ENCODE data around the gene OLFM2.

DNA sequence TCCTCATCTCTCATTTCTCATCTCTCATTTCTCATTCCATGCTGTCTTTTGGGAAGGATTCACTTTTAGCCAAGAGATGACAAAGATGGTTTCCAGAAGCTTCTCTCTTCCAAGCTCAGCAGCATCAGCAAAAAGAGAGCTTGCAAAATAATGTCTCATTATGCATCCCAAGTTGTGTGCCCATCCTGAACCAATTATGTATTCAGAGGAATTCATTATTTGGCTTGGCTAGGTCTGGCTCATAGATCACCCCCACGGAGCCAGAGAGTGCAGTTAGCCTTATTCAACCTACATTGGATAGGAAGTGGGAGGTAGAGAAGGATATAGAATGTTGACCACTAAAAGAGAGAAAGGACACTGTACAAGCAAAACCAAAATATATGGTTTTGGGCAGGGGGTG lies 5.4 kb upstream of the OLFM2 start:
- TF ChIP-seq YY1 (IDR thresholded peaks at IDR 0.05; ENCODE audit: low read depth) (no peak), EP300 (IDR thresholded peaks at IDR 0.05; ENCODE audit: borderline replicate concordance) (no peak), CREB1 (IDR thresholded peaks at IDR 0.05; ENCODE audit: low read depth) (no peak), TAF1 (IDR thresholded peaks at IDR 0.05; ENCODE audit: low read depth) (no peak), CEBPB (IDR thresholded peaks at IDR 0.05) (no peak), TEAD4 (IDR thresholded peaks at IDR 0.05) (no peak), NFIC (IDR thresholded peaks at IDR 0.05) (no peak), FOXM1 (IDR thresholded peaks at IDR 0.05; ENCODE audit: borderline replicate concordance, low read depth) (no peak), ZBTB7A (IDR thresholded peaks at IDR 0.05; ENCODE audit: low read depth) (no peak)
- TF ChIP-seq, protein P1, sequence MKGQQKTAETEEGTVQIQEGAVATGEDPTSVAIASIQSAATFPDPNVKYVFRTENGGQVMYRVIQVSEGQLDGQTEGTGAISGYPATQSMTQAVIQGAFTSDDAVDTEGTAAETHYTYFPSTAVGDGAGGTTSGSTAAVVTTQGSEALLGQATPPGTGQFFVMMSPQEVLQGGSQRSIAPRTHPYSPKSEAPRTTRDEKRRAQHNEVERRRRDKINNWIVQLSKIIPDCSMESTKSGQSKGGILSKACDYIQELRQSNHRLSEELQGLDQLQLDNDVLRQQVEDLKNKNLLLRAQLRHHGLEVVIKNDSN (IDR thresholded peaks at IDR 0.05) = no peak
- TF ChIP-seq, protein P2, sequence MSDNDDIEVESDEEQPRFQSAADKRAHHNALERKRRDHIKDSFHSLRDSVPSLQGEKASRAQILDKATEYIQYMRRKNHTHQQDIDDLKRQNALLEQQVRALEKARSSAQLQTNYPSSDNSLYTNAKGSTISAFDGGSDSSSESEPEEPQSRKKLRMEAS (IDR thresholded peaks at IDR 0.05) = no peak
- TF ChIP-seq, protein P3, sequence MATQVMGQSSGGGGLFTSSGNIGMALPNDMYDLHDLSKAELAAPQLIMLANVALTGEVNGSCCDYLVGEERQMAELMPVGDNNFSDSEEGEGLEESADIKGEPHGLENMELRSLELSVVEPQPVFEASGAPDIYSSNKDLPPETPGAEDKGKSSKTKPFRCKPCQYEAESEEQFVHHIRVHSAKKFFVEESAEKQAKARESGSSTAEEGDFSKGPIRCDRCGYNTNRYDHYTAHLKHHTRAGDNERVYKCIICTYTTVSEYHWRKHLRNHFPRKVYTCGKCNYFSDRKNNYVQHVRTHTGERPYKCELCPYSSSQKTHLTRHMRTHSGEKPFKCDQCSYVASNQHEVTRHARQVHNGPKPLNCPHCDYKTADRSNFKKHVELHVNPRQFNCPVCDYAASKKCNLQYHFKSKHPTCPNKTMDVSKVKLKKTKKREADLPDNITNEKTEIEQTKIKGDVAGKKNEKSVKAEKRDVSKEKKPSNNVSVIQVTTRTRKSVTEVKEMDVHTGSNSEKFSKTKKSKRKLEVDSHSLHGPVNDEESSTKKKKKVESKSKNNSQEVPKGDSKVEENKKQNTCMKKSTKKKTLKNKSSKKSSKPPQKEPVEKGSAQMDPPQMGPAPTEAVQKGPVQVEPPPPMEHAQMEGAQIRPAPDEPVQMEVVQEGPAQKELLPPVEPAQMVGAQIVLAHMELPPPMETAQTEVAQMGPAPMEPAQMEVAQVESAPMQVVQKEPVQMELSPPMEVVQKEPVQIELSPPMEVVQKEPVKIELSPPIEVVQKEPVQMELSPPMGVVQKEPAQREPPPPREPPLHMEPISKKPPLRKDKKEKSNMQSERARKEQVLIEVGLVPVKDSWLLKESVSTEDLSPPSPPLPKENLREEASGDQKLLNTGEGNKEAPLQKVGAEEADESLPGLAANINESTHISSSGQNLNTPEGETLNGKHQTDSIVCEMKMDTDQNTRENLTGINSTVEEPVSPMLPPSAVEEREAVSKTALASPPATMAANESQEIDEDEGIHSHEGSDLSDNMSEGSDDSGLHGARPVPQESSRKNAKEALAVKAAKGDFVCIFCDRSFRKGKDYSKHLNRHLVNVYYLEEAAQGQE (IDR thresholded peaks at IDR 0.05; ENCODE audit: low read depth) = no peak

All from Ishikawa (cell line).